ENCODE data around the gene SFR1.

GRCh38 chr10:104144931-104145330 lies 23.0 kb downstream of the SFR1 start:
- TF ChIP-seq CTCF (IDR thresholded peaks at IDR 0.05) (no peak), POLR2AphosphoS5 (IDR thresholded peaks at IDR 0.05; ENCODE audit: low read depth, low read length) (no peak)

Measured in Panc1 (cell line).